Measurements from ENCODE around the gene SLC5A9. TPM values are rescaled to one million over a fixed set of nuclear protein-coding genes. Genes with fewer than 3 reads are reported as not detected.

SLC5A9 gene
- total and polyA plus RNA-seq, 2 of the 13 experiments (the other 11 are each of a cell fraction or from before 2014, with no cell fraction given): 42.0 to 65.0 TPM

- POLR2A ChIA-PET: no interaction called here
- peak; percentile 83 for FAIRE-seq
- Histone ChIP-seq H2AFZ (ENCODE audit: low read length) (no peak overlapping the region), H3K9ac (ENCODE audit: insufficient read depth, low read depth, low read length) (no peak overlapping the region), H3K4me2 (ENCODE audit: low read depth, low read length) (no peak overlapping the region), H3K4me1 (ENCODE audit: insufficient read depth, low read length) (no peaks in the 10 kb centered on the region), H3K27me3 (ENCODE audit: control insufficient read depth in 1 of 2, insufficient read depth in 2 of 2, low read length in 2 of 2) (peaks cover 0 to 5% of the 10 kb centered on the region in 2 experiments; a peak in 1 of 5 replicates), H3K4me3 (replicated peaks in 1 of 3; ENCODE audit: insufficient read depth in 1 of 3, low read depth in 2 of 3, low read length in 3 of 3) (no peak overlapping the region), H3K27ac (ENCODE audit: extremely low read length, insufficient read depth, low read length) (no peak overlapping the region), H4K20me1 (ENCODE audit: insufficient read depth, low read length) (no peaks in the 10 kb centered on the region), H3K9me3 (ENCODE audit: low read length) (no peaks in the 10 kb centered on the region), H3K79me2 (ENCODE audit: insufficient read depth, low read length) (no peaks in the 10 kb centered on the region), H3K36me3 (replicated peaks in 1 of 2; ENCODE audit: control insufficient read depth in 1 of 2, insufficient read depth in 2 of 2, low read length in 2 of 2) (no peaks in the 10 kb centered on the region)
- no TSS peak for BruUV-seq (replicated peaks)
- 61% methylated on average over 3 of the region's 3 CpGs for WGBS (ENCODE audit: low lambda C conversion rate)
- TF ChIP-seq NR2F1 (CRISPR knock-in tag; IDR thresholded peaks at IDR 0.05) (no peak), STAG1 (CRISPR knock-in tag; IDR thresholded peaks at IDR 0.05) (peak; percentile 46), RAD21 (CRISPR knock-in tag; IDR thresholded peaks at IDR 0.05) (0 out of 2 replicates have a peak, but pooled peaks have one; percentile 27), ZNF451 (CRISPR knock-in tag; IDR thresholded peaks at IDR 0.05) (no peak), SMC3 (IDR thresholded peaks at IDR 0.05; ENCODE audit: low read length) (peak; percentile 69), CTCF (CRISPR knock-in tag; IDR thresholded peaks at IDR 0.05) (peak; percentile 66), ZNF160 (CRISPR knock-in tag; IDR thresholded peaks at IDR 0.05) (no peak)
- intact Hi-C loops (cut with micrococcal nuclease; ENCODE audit: unreplicated experiment): loop anchor here (1.0 kb wide), 2 partner anchors 33 to 110 kb away; no protein-coding TSS in a partner anchor
- ATAC-seq: peak; percentile 66
- DNase-seq (ENCODE audit: low spot score): peak; percentile 33
- CTCF ChIA-PET (ENCODE audit: low intra/inter-chr PET ratio, low total read pairs): interaction anchor here (1.4 to 5.2 kb wide), 4 partner anchors 33 to 109 kb away, joined by 4 to 138 read pairs (median 16); no protein-coding TSS in a partner anchor
- in situ Hi-C loops (cut with HindIII; ENCODE audit: extremely low pct_ligation_motif_present, low pct_unique_long_range_greater_than_20kb): loop anchor here (5.0 kb wide), 1 partner anchor 96 kb away; no protein-coding TSS in a partner anchor
Measured at GRCh38 chr1:48203287-48203900, 19.1 kb upstream of the SLC5A9 start.
